HG03139 (cell line): ENCODE results near the gene MCUB.

Source experiments
- ATAC-seq: cut with Tn5 transposase; IDR thresholded peaks from one replicate; pipeline ENCODE4 v1.9.1; 2021; ENCODE audit not compliant: unreplicated experiment

Gene MCUB

DNA sequence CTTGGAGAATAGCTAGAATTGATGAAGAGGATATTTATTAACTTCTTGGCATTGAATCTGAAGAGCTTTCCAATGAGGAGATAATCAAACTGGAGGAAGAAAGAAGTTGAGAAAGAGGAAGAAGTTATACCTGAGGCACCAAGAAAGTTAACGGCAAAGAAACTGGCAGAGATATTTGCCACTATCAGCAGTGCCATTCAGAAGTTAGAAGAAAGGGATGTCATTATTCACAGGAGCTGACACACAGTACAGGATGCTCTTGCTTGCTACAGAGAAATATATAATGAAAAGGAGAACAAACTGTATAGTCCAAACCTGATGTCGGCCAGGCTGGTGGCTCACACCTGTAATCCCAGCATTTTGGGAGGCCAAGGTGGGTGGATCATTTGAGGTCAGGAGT is 64.5 kb downstream of the MCUB start:
- ATAC-seq: no peak

- no peak for ATAC-seq
These were observed 67.3 kb downstream of the MCUB start for GRCh38 chr4:109627361-109627760.

DNA sequence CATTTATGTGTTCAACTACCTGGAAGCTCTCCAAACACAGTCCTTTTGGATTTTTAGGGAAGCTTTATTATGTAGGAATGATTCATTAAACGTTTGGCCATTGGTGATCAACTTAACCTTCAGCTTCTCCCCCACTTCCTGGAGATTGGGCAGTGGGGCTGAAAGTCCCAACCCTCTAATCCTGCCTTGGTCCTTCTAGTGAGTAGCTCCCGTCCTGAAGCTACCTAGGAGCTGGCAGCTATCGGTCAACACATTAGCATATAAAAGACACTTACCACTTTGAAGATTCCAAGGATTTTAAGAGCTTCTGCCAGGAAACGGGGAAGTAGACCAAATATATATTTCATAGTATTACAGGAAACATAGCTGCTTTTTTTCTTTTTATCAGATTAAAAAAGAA is 69.7 kb downstream of the MCUB start:
- ATAC-seq: no peak

DNA sequence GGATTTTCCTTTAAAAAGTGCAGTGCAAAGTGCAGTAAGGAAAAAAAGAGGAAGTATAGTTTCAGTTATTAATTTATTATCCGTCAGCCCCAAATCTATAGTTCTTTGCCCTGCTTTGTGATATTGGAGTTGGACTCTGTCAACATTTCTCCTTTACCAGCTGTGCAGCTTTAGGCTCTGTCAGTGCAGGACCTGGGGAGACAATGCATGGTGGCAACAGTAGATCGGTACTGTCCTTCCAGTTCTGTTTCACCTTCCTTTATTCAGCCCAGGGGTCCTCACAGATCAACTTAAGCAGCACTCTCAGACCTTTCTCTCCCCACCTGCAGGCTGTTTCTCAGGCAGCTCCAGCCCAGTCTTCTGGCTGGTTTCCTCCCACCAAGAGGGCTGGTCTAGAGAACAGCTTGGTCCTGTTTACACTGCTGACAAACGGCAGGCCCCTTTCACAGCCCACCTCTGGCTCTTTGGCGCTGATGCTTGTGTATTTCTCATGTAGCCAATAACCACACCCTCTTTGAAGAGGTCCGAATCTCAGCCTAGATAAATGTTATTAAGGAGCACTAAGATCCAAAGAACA is 71.6 kb downstream of the MCUB start:
- no peak for ATAC-seq

- ATAC-seq: no peak
These were observed 80.6 kb downstream of the MCUB start for GRCh38 chr4:109640644-109641043.

- no peak for ATAC-seq
These were observed 86.0 kb downstream of the MCUB start for GRCh38 chr4:109645874-109646710.

GRCh38 chr4:109648266-109648996 is 88.4 kb downstream of the MCUB start:
- ATAC-seq: peak; percentile 43

GRCh38 chr4:109648997-109649575 is 89.0 kb downstream of the MCUB start:
- no peak for ATAC-seq

- ATAC-seq: peak; percentile 81
These were observed 89.8 kb downstream of the MCUB start for GRCh38 chr4:109649872-109650271.

DNA sequence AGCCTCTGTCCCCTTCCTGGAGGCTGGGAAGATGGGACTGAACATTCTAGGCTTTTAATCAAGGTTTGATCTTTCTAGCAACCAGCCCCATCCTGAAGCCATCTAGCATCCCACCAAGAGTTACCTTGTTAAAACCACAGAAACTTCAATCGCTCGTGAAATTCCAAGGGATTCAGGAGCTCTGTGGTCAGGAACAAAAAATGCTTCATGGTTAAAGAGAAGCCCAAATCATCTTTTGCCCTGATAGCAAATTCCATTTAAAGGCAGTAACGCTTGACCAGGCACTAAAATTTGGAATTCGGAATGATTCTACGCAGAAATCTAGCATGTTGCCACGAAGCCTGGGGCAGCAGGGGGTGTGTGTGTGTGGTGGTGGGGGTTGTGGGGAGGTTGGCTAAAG is 95.3 kb downstream of the MCUB start:
- ATAC-seq: no peak

GRCh38 chr4:109657854-109658418 is 97.9 kb downstream of the MCUB start:
- ATAC-seq: no peak

GRCh38 chr4:109658871-109659410 is 98.9 kb downstream of the MCUB start:
- no peak for ATAC-seq

- ATAC-seq: no peak
These were observed 102.1 kb downstream of the MCUB start for GRCh38 chr4:109662116-109662515.

- ATAC-seq: no peak
These were observed 102.7 kb downstream of the MCUB start for GRCh38 chr4:109662771-109663170.

GRCh38 chr4:109665783-109666485 is 105.9 kb downstream of the MCUB start:
- no peak for ATAC-seq

DNA sequence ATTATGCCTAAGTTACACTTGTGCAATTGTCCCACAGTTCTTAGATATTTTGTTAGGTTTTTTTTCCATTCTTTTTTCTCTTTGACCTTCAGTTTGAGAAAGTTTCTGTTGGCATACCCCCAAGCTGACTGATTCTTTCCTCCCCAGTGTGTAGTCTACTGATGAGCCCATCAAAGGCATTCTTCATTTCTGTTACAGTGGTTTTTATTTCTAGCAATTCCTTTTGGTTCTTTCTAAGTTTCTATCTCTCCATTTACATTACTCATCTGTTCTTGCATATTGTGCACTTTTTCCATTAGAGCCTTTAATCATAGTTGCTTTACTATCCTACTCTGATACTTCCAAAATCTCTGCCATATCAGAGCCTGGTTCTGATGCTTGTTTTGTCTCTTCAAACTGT is 111.3 kb downstream of the MCUB start:
- no peak for ATAC-seq

GRCh38 chr4:109672169-109672930 is 112.3 kb downstream of the MCUB start:
- ATAC-seq: no peak

- ATAC-seq: no peak
These were observed 113.3 kb downstream of the MCUB start for GRCh38 chr4:109673303-109673702.

DNA sequence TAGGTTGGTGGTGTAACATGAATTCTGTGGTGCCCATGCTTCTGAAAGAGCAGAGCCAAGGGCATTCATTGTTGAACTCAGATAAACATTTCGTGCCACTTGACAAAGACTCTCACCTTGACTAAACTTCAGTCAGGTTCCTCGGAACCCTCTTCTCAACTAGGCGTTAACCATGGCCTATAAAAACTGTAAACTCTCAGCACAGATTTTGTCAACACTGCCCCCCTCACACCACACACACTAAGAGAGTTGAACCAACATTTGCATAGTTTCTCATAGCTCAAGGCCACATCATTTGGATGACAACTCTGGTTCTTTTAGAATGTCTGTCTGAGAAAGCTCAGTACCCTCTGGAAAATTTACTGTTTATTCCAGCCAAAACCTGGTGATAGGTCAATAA is 115.1 kb downstream of the MCUB start:
- no peak for ATAC-seq

GRCh38 chr4:109675843-109676242 is 115.8 kb downstream of the MCUB start:
- ATAC-seq: no peak
